GM19023 (cell line): Measurements from ENCODE around the gene TBL2.
"Not testable (repeated sequence)": the region's sequence is repeated elsewhere in the genome, so short reads cannot be mapped to it uniquely, and the experiment has no call there.

Experiments
- ATAC-seq: cut with Tn5 transposase; IDR thresholded peaks from one replicate; pipeline ENCODE4 v1.9.1; 2021; ENCODE audit warnings: mild to moderate bottlenecking, moderate library complexity; ENCODE audit not compliant: unreplicated experiment

TBL2 gene

GRCh38 chr7:73570977-73571376 is 7.4 kb downstream of the TBL2 start:
- ATAC-seq = no peak

GRCh38 chr7:73570521-73570920 is 7.9 kb downstream of the TBL2 start:
- ATAC-seq = no peak

DNA sequence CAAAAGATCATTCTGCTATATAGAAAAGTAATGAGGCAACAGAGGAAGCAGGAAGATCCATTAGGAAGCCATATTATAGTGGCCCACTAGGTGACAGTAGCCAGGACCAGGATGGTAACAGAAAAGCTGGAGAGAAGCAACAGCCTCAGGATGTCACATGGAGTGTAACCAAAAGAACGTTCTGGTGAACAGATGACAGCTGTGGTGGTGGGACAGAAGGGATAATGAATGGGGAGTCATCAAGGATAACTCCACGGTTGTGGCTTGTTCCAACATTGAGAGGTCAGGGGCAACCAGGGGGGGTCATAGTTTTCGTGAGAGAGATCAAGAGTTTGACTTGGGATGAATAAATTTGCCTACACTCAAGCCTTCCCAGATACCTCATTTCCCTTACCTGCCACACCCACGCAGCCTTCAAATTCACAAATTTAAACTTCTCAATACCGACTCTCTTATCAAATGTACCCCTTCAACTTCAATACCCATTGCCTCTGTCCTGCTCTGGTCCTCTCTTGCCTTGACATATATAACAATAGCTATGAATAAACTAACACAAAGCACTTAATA is 9.3 kb downstream of the TBL2 start:
- no peak for ATAC-seq

DNA sequence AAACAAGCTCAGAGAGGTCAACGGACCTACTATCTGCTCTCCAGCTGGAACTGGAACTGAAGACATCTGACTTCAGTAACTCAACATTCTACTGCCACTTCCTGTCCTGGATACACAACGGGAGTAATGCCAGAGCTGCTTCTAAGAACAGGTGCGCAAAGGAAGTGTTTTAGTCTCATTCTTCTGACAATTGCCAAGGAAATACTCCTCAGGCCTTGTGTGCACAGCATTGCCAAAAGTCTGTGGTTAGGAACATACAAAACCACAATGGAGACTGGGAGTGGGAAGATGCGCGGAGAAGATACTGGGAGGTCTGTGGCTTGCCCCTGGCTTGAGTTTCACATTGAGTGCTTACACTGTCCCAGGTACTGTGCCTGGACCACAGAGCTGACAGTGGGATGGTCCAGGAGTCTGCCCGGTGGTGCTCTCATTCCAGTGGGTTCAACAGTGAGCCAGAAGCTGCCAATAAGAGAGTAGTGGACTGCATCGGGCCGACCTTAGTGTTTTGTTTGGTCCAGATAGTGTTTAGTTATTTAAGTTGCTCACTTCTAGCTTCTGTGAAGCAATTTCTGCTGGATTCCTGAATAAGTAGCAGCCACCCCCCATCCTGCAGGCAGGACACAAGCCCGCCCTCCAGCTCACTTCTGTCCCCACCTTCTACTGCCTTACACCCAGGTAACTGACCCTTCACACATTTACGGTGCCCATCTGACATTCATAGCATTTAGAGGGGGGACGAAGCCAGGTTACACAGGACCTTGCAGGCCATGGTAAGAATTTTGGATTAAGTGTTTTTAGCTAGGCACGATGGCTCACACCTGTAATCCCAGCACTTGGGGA is 10.3 kb downstream of the TBL2 start:
- ATAC-seq = no peak

DNA sequence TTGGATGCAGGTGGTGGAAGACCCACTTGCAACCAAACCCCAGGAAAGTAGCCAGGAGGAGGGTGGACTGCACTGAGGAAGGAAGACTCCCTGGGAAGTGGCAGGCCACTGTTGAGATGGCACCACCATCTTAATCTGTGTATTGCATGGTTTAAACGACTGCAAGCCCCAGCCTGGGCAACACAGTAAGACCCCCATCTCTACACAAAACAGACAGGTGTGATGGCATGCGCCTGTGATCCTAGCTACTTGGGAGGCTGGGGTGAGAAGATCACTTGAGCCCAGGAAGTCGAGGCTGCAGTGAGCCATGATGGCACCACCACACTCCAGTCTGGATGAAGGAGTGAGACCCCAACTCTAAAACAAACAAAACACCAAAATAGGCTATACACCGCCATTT is 11.2 kb downstream of the TBL2 start:
- no peak for ATAC-seq

GRCh38 chr7:73566431-73566830 is 11.9 kb downstream of the TBL2 start:
- not testable (repeated sequence) for ATAC-seq

DNA sequence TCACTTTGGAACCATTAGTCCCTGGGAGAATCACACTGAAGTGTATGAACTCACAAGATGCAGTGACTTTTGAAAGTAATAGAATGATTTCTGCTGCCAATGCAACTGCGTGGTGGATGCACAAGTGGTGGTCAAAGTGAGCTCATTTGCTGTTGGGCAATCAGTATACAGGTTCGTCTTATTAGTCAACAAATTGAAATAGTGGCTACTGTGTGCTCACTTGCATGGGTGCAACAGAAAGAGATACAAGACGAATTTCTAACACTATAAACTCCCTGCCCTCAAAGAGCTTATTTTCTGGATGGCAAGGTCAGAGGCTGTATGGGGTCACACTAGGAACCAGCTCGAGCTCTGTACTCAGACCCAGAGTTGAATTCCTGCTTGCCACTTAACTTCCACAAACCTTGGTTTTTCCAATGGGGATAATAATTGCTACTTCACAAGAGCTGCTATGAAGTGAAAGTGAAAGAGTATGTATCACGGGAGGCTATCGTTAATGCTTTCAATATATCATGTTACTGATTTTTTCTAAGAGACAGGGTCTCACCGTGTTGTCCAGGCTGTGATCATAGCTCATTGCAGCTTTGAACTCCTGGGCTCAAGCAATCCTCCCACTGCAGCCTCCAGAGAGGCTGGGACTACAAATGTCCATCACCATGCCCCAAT is 12.6 kb downstream of the TBL2 start:
- no peak for ATAC-seq

- ATAC-seq = no peak
Observed at GRCh38 chr7:73560109-73560835, 18.1 kb downstream of the TBL2 start.

GRCh38 chr7:73557397-73558257 is 20.8 kb downstream of the TBL2 start, which contains the start of gene BCL7B:
BCL7B (minus strand) TSS chr7:73557690; CDS start chr7:73557578, 112 bp downstream.
- ATAC-seq = peak; percentile 60

- ATAC-seq = peak; percentile 91
Observed at GRCh38 chr7:73557108-73557396, 21.3 kb downstream of the TBL2 start.

DNA sequence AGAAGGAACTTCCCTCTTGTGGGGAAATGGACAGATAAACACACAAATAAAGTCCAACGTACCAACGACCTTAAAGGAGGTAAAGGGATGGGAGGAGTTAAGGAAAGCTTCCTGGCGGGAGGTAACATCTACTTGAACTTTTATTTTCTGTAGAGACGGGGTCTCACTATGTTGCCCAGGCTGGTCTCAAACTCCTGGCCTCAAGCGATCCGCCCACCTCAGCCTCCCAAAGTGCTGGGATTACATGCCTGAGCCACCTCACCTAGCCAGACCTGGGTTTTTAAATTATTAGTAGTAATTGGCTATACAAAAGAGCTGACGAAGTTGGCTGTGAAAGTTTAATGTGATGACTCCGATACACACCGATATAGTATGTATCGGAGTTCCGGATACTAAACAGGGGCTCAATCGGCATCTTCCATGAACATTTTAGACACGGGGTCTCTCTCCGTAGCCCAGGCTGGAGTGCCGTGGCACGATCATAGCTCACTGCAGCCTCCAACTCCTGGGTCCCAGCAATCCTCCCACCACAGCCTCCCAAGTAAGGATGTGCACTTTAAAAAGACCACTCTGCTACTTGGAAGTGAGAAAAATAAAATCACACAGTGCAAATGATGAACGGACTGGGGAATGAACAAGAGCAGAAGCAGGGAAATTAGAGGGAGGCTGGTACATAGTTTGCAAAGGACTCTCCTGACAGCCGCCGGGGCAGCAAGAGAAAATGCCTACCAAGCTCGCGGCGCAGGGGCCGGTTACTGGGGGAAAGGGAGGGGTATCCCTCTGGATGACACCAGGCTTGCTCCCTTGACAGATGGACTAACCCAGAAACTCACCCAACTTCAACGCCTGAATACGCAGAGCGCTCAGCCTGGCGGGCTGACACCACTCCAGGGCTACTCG is 21.9 kb downstream of the TBL2 start:
- no peak for ATAC-seq

GRCh38 chr7:73555411-73555982 is 22.9 kb downstream of the TBL2 start:
- no peak for ATAC-seq

- not testable (repeated sequence) for ATAC-seq
Observed at GRCh38 chr7:73550093-73550492, 28.3 kb downstream of the TBL2 start.

DNA sequence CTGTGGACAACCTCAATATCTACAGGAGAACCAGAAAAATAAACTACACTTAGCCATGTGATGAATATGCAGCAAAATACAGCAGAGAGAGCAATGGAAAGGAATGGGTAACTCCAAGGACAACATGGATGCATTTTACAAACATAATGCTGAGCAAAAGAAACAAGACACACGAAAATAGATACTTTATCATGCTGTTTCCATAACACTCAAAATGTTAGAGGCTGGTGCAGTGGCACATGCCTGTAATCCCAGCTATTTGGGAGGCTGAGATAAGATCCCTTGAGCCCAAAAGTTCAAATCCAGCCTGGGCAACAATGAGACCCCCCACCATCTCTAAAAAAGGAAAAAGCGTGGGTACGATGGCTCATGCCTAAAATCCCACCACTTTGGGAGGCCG is 29.2 kb downstream of the TBL2 start:
- ATAC-seq = no peak

GRCh38 chr7:73547841-73548240 is 30.5 kb downstream of the TBL2 start:
- ATAC-seq = no peak

GRCh38 chr7:73544678-73545077 is 33.7 kb downstream of the TBL2 start:
- no peak for ATAC-seq

DNA sequence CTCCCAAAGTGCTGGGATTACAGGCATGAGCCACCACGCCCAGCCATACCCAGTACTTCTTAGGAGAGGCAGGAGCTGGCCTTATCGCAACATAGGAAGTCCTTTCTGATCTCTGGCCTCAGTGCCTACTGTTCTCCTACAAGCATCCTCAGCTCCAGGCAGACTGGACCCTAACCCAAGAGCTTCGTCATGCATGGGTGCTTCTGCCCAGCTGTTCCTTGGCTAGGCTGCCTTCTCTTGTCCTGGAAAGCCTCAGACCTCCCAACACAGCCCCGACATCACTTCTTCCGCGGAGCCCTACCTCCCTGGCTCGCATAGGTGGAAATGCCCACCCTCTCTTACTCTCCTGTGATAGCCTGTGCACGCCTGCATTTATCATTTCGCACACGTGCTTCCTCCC is 36.7 kb downstream of the TBL2 start:
- no peak for ATAC-seq

- ATAC-seq = no peak
Observed at GRCh38 chr7:73539709-73540108, 38.7 kb downstream of the TBL2 start.

DNA sequence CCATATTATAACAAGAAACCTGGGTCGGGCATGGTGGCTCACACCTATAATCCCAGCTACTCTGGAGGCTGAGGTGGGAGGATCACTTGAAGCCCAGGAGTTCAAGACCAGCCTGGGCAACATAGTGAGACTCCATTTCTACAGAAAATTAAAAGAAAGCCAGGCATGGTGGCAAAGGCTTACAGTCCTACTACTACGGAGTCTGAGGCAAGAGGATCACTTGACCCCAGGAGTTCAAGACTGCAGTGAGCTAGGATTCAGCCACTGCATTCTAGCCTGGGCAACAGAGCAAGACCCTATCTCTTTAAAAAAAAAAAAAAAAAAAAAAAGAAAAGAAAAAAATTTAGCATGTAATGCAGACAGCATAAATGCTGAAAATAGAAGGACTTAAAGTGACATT is 39.9 kb downstream of the TBL2 start:
- ATAC-seq = not testable (repeated sequence)
